ENCODE data around the gene BCAS1.
A peak's percentile ranks its signal among the peaks of the same experiment; 100 is the strongest.

Gene BCAS1

GRCh38 chr20:53964501-53965253 is 105.7 kb downstream of the BCAS1 start:
- no peak for DNase-seq (ENCODE audit: low read depth in 2 of 2, low spot score in 1 of 2)

- no peak for DNase-seq (ENCODE audit: low read depth in 2 of 2, low spot score in 1 of 2)
Observed at GRCh38 chr20:53964067-53964466, 106.3 kb downstream of the BCAS1 start.

GRCh38 chr20:53963635-53964034 is 106.8 kb downstream of the BCAS1 start:
- DNase-seq (ENCODE audit: low read depth in 2 of 2, low spot score in 1 of 2): no peak

- no peak for DNase-seq (ENCODE audit: low read depth in 2 of 2, low spot score in 1 of 2)
Observed at GRCh38 chr20:53962388-53962787, 108.0 kb downstream of the BCAS1 start.

GRCh38 chr20:53961527-53961926 is 108.9 kb downstream of the BCAS1 start:
- no peak for DNase-seq (ENCODE audit: low read depth in 2 of 2, low spot score in 1 of 2)

GRCh38 chr20:53960579-53961272 is 109.7 kb downstream of the BCAS1 start:
- DNase-seq (ENCODE audit: low read depth in 2 of 2, low spot score in 1 of 2): no peak

GRCh38 chr20:53959911-53960578 is 110.3 kb downstream of the BCAS1 start:
- no peak for DNase-seq (ENCODE audit: low read depth in 2 of 2, low spot score in 1 of 2)

- DNase-seq (ENCODE audit: low read depth in 2 of 2, low spot score in 1 of 2): no peak
Observed at GRCh38 chr20:53958260-53958659, 112.1 kb downstream of the BCAS1 start.

GRCh38 chr20:53957451-53958172 is 112.8 kb downstream of the BCAS1 start:
- DNase-seq (ENCODE audit: low read depth in 2 of 2, low spot score in 1 of 2): no peak

GRCh38 chr20:53956013-53956715 is 114.2 kb downstream of the BCAS1 start:
- no peak for DNase-seq (ENCODE audit: low read depth in 2 of 2, low spot score in 1 of 2)

GRCh38 chr20:53954723-53955658 is 115.4 kb downstream of the BCAS1 start:
- DNase-seq (ENCODE audit: low read depth in 2 of 2, low spot score in 1 of 2): no peak

- DNase-seq (ENCODE audit: low read depth in 2 of 2, low spot score in 1 of 2): no peak
Observed at GRCh38 chr20:53952528-53953096, 117.8 kb downstream of the BCAS1 start.

- no peak for DNase-seq (ENCODE audit: low read depth in 2 of 2, low spot score in 1 of 2)
Observed at GRCh38 chr20:53950578-53950977, 119.8 kb downstream of the BCAS1 start.

- no peak for DNase-seq (ENCODE audit: low read depth in 2 of 2, low spot score in 1 of 2)
Observed at GRCh38 chr20:53950031-53950430, 120.4 kb downstream of the BCAS1 start.

GRCh38 chr20:53949319-53949839 is 121.0 kb downstream of the BCAS1 start:
- DNase-seq (ENCODE audit: low read depth in 2 of 2, low spot score in 1 of 2): peak; percentile 49 to 64

- DNase-seq (ENCODE audit: low read depth in 2 of 2, low spot score in 1 of 2): no peak
Observed at GRCh38 chr20:53948383-53949318, 121.7 kb downstream of the BCAS1 start.

GRCh38 chr20:53947501-53948195 is 122.7 kb downstream of the BCAS1 start:
- DNase-seq (ENCODE audit: low read depth in 2 of 2, low spot score in 1 of 2): no peak

All from stimulated activated CD8-positive, alpha-beta memory T cell treated with anti-CD3 and anti-CD28 coated beads, Interleukin-4, amount 100 ng/mL, for 4 hours (primary cell).